SU-DHL-6 (cell line): ENCODE measurements around the gene SHC3.

Source experiments
- H2AFZ ChIP-seq: fragments of 200-600 bp; sonication (generic); 2 replicates; pipeline ENCODE4 v1.6.1; 2014; ENCODE audit warnings: low read depth, mild to moderate bottlenecking, moderate library complexity, mixed read lengths, antibody characterized with exemption, low read length; ENCODE audit not compliant: severe bottlenecking
- H3F3A ChIP-seq: fragments of 200-600 bp; shearing (Covaris generic); 2 replicates; pipeline ENCODE4 v1.6.0; 2016; ENCODE audit warnings: antibody characterized with exemption, mild to moderate bottlenecking; ENCODE audit not compliant: insufficient read depth
- H3K27ac ChIP-seq: fragments of 200-600 bp; sonication (generic); 2 replicates; pipeline ENCODE4 v1.5.1; 2016; ENCODE audit warnings: low read depth, mild to moderate bottlenecking, low read length, moderate library complexity, mixed read lengths
- H3K27me3 ChIP-seq: fragments of 200-600 bp; sonication (generic), shearing (Covaris generic); 2 replicates; pipeline ENCODE4 v1.6.0; 2014; ENCODE audit warnings: mild to moderate bottlenecking, low read length
- H3K36me3 ChIP-seq: fragments of 200-600 bp; sonication (generic); 2 replicates; pipeline ENCODE4 v1.6.1; 2014; ENCODE audit warnings: mild to moderate bottlenecking, low read length, mixed read lengths
- H3K4me2 ChIP-seq: fragments of 300-600, 200-600 bp; shearing (Covaris generic), sonication (generic); 2 replicates; pipeline ENCODE4 v1.6.0; 2014; ENCODE audit warnings: low read length, low read depth, mild to moderate bottlenecking; ENCODE audit not compliant: poor library complexity, severe bottlenecking
- H3K4me3 ChIP-seq: fragments of 200-600 bp; sonication (generic); 2 replicates; pipeline ENCODE4 v1.5.1; 2014; ENCODE audit warnings: antibody characterized with exemption, low read length, mild to moderate bottlenecking, mixed read lengths; ENCODE audit not compliant: insufficient read depth, poor library complexity, severe bottlenecking
- H3K79me2 ChIP-seq: fragments of 200-600 bp; sonication (generic); 2 replicates; pipeline ENCODE4 v1.6.1; 2014; ENCODE audit warnings: mild to moderate bottlenecking, low read length, moderate library complexity; ENCODE audit not compliant: insufficient read depth
- H3K9ac ChIP-seq: fragments of 200-600 bp; sonication (generic); 2 replicates; pipeline ENCODE4 v1.7.0; 2014; ENCODE audit warnings: mild to moderate bottlenecking, low read length
- H3K9me2 ChIP-seq: fragments of 200-600 bp; sonication (generic); replicated peaks from 2 replicates; pipeline ENCODE4 v1.6.1; 2014; ENCODE audit warnings: low read length; ENCODE audit not compliant: insufficient read depth
- H3K9me3 ChIP-seq: fragments of 200-600 bp; sonication (generic); 2 replicates; pipeline ENCODE4 v1.6.1; 2014; ENCODE audit warnings: low read length, mixed read lengths; ENCODE audit not compliant: insufficient read depth
- H4K20me1 ChIP-seq: fragments of 200-600 bp; sonication (generic); 2 replicates; pipeline ENCODE4 v1.6.1; 2014; ENCODE audit warnings: low read depth, mild to moderate bottlenecking, antibody characterized with exemption, low read length, moderate library complexity, mixed read lengths
- EZH2phosphoT487 ChIP-seq: fragments of 200-600 bp; sonication (generic), shearing (Covaris generic); conservative IDR thresholded peaks from 2 replicates; pipeline ENCODE4 v1.6.1; 2018; ENCODE audit warnings: mild to moderate bottlenecking, antibody characterized with exemption, low read length, moderate library complexity, mixed read lengths
- TF ChIP-seq, protein P1 (sequence below): fragments of 200-600 bp; sonication (generic); IDR thresholded peaks from one replicate; pipeline ENCODE4 v1.5.1; 2017; ENCODE audit warnings: antibody characterized with exemption, mild to moderate bottlenecking, low read length, moderate library complexity; ENCODE audit not compliant: insufficient read depth, poor library complexity, severe bottlenecking

SHC3 gene

DNA sequence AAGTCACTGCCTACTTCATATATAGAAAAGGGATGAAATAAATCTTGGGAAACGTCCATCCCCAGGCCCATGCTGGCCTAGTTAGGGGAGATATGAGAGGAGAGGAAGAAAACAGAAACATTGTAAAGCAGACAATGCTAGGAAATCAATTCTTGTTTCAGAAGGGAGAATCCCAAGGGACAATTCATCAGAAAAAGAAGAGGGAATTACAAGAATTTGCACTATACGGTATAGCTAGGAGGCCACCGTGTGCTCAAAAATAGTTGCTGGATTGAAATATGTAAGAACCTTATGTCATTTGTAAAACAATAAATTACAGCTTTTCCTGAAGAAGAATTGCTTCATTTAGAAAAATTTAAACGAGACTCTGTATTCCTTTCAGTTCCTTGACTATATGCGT, 8.3 kb upstream of the SHC3 start:
- no peak overlapping the region for H2AFZ ChIP-seq
- H3K4me3 ChIP-seq: no peak overlapping the region
- H3K9me3 ChIP-seq: no peaks in the 10 kb centered on the region
- no peak for TF ChIP-seq EZH2phosphoT487
- TF ChIP-seq, protein P1, sequence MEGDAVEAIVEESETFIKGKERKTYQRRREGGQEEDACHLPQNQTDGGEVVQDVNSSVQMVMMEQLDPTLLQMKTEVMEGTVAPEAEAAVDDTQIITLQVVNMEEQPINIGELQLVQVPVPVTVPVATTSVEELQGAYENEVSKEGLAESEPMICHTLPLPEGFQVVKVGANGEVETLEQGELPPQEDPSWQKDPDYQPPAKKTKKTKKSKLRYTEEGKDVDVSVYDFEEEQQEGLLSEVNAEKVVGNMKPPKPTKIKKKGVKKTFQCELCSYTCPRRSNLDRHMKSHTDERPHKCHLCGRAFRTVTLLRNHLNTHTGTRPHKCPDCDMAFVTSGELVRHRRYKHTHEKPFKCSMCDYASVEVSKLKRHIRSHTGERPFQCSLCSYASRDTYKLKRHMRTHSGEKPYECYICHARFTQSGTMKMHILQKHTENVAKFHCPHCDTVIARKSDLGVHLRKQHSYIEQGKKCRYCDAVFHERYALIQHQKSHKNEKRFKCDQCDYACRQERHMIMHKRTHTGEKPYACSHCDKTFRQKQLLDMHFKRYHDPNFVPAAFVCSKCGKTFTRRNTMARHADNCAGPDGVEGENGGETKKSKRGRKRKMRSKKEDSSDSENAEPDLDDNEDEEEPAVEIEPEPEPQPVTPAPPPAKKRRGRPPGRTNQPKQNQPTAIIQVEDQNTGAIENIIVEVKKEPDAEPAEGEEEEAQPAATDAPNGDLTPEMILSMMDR: no peak
- no peaks in the 10 kb centered on the region for H3F3A ChIP-seq
- H3K79me2 ChIP-seq: no peaks in the 10 kb centered on the region
- H3K27ac ChIP-seq: no peak overlapping the region
- H3K36me3 ChIP-seq: no peaks in the 10 kb centered on the region
- no peak overlapping the region for H3K4me2 ChIP-seq
- H3K9me2 ChIP-seq: no peaks in the 10 kb centered on the region
- H3K27me3 ChIP-seq: no peaks in the 10 kb centered on the region
- H3K9ac ChIP-seq: no peak overlapping the region
- H4K20me1 ChIP-seq: no peaks in the 10 kb centered on the region

DNA sequence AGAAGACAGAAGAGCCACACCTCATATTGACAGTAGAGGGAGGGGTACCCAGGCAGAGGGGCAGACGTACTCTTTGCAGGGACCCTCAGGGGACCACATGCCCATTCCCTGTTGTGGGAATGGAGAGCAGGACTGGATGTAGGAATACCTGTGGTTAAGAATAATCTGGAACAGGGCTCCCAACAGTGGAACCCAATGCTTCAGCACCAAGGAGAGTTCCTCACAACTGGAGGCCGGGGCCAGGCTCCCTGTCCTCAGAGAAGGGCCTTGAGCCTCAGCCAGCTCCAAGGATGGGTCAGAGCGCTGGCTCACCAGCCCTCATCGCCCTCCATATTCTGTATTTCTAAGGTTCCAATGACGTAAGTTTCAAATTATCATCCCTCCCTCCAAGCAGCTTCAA, 7.4 kb upstream of the SHC3 start:
- TF ChIP-seq EZH2phosphoT487: no peak
- TF ChIP-seq, protein P1: no peak
- Histone ChIP-seq H3K79me2 (no peaks in the 10 kb centered on the region), H4K20me1 (no peaks in the 10 kb centered on the region), H2AFZ (no peak overlapping the region), H3K27me3 (no peaks in the 10 kb centered on the region), H3K4me2 (no peak overlapping the region), H3K4me3 (no peak overlapping the region), H3K9ac (no peak overlapping the region), H3F3A (no peaks in the 10 kb centered on the region), H3K27ac (no peak overlapping the region), H3K9me2 (no peaks in the 10 kb centered on the region), H3K9me3 (no peaks in the 10 kb centered on the region), H3K36me3 (no peaks in the 10 kb centered on the region)

GRCh38 chr9:89183146-89183545, 4.5 kb upstream of the SHC3 start:
- Histone ChIP-seq H3K4me3 (no peak overlapping the region), H3K9me2 (no peaks in the 10 kb centered on the region), H3F3A (no peaks in the 10 kb centered on the region), H3K79me2 (no peaks in the 10 kb centered on the region), H4K20me1 (no peaks in the 10 kb centered on the region), H3K27ac (no peak overlapping the region), H3K9ac (no peak overlapping the region), H3K27me3 (no peaks in the 10 kb centered on the region), H3K36me3 (no peaks in the 10 kb centered on the region), H3K4me2 (no peak overlapping the region), H3K9me3 (no peaks in the 10 kb centered on the region), H2AFZ (no peak overlapping the region)
- TF ChIP-seq, protein P1: no peak
- TF ChIP-seq EZH2phosphoT487: no peak

DNA sequence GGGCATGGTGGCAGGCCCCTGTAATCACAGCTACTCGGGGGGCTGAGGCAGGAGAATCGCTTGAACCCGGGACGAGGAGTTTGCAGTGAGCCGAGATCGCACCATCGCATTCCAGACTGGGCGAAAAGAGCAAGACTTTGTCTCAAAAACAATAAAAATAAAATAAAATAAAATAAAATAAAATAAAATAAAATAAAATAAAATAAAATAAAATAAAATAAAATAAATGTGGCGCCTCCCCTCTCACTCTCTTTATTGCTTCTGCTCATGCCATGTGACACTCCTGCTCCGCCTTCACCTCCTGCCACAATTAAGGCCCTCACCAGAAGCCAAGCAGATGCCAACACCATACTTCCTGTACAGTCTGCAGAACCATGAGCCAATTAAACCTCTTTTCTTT, 3.8 kb upstream of the SHC3 start:
- Histone ChIP-seq H3K4me2 (no peak overlapping the region), H3K9ac (no peak overlapping the region), H3K9me2 (no peaks in the 10 kb centered on the region), H3K4me3 (no peak overlapping the region), H3K36me3 (no peaks in the 10 kb centered on the region), H4K20me1 (no peaks in the 10 kb centered on the region), H3F3A (no peaks in the 10 kb centered on the region), H3K9me3 (no peaks in the 10 kb centered on the region), H3K27ac (no peak overlapping the region), H3K79me2 (no peaks in the 10 kb centered on the region), H3K27me3 (no peaks in the 10 kb centered on the region), H2AFZ (no peak overlapping the region)
- TF ChIP-seq EZH2phosphoT487: no peak
- TF ChIP-seq, protein P1: no peak
